DOHH2 (cell line): ENCODE measurements around the gene GPX3.

Source experiments
- CTCF ChIP-seq: fragments of 200-600 bp; sonication (generic); IDR thresholded peaks from one replicate; pipeline ENCODE4 v1.5.1; 2014; ENCODE audit warnings: antibody characterized with exemption, mild to moderate bottlenecking, low read depth, low read length; ENCODE audit not compliant: poor library complexity, severe bottlenecking
- EZH2phosphoT487 ChIP-seq: fragments of 200-600 bp; sonication (generic); IDR thresholded peaks from 2 replicates; pipeline ENCODE4 v1.6.1; 2017; ENCODE audit warnings: borderline replicate concordance, mild to moderate bottlenecking, antibody characterized with exemption, low read length, moderate library complexity, mixed read lengths

- TF ChIP-seq CTCF (no peak), EZH2phosphoT487 (no peak)
Observed at GRCh38 chr5:151012862-151013261, 7.5 kb upstream of the GPX3 start.
